HepG2 (cell line): Measurements from ENCODE around the gene ETFRF1. TPM values are rescaled to one million over a fixed set of nuclear protein-coding genes. Genes with fewer than 3 reads are reported as not detected.

Experiments used
- AKAP8 ChIP-seq: sonication (generic); formaldehyde crosslinking; IDR thresholded peaks from 2 replicates; pipeline ENCODE4 v1.5.1; 2020; ENCODE audit warnings: mild to moderate bottlenecking, missing genetic modification reagents
- KLF13 ChIP-seq: sonication (generic); formaldehyde crosslinking; IDR thresholded peaks from 2 replicates; pipeline ENCODE4 v1.4.0; 2020; ENCODE audit warnings: mild to moderate bottlenecking, missing genetic modification reagents
- KMT2A ChIP-seq: sonication (generic); formaldehyde crosslinking; IDR thresholded peaks from 2 replicates; pipeline ENCODE4 v1.4.0; 2020; ENCODE audit warnings: missing genetic modification reagents
- KMT2B ChIP-seq: IDR thresholded peaks from 2 replicates; pipeline ENCODE4 v1.6.1; 2016; ENCODE audit warnings: missing genetic modification reagents, missing compliant biosample characterization
- MTA3 ChIP-seq: sonication (generic); formaldehyde crosslinking; IDR thresholded peaks from 2 replicates; pipeline ENCODE4 v1.4.0; 2020; ENCODE audit warnings: missing genetic modification reagents
- NCOR1 ChIP-seq: fragments of 200-600 bp; sonication (generic); IDR thresholded peaks from 2 replicates; pipeline ENCODE4 v1.7.0; 2017; ENCODE audit warnings: antibody characterized with exemption, low read length, borderline replicate concordance
- NR2F6 ChIP-seq, 2 experiments: IDR thresholded peaks; 2 replicates each; pipeline ENCODE4 v1.6.1; 2016; ENCODE audit warnings: antibody characterized with exemption in 1 of 2, mild to moderate bottlenecking in 1 of 2
- ONECUT2 ChIP-seq: sonication (generic); formaldehyde crosslinking; IDR thresholded peaks from 2 replicates; pipeline ENCODE4 v1.4.0; 2020; ENCODE audit warnings: missing genetic modification reagents
- PCBP1 ChIP-seq: fragments of 200-400 bp; formaldehyde crosslinking; IDR thresholded peaks from 2 replicates; pipeline ENCODE4 v1.6.1; 2017; ENCODE audit warnings: mild to moderate bottlenecking, low read depth, low read length, borderline replicate concordance
- RAD21 ChIP-seq: fragments of 450-650 bp; formaldehyde crosslinking; IDR thresholded peaks from 2 replicates; pipeline ENCODE4 v1.5.0; 2020; ENCODE audit warnings: mild to moderate bottlenecking
- RBFOX2 ChIP-seq: fragments of 200-400 bp; formaldehyde crosslinking; IDR thresholded peaks from 2 replicates; pipeline ENCODE4 v1.6.1; 2017; ENCODE audit warnings: low read depth, mild to moderate bottlenecking, low read length
- SAP130 ChIP-seq: IDR thresholded peaks from 2 replicates; pipeline ENCODE4 v1.6.1; 2016; ENCODE audit warnings: low read depth
- SKI ChIP-seq: fragments of 450-650 bp; IDR thresholded peaks from one replicate; pipeline ENCODE4 v1.6.1; 2018; ENCODE audit warnings: mild to moderate bottlenecking; ENCODE audit not compliant: partially characterized antibody
- SRSF4 ChIP-seq: fragments of 200-400 bp; formaldehyde crosslinking; IDR thresholded peaks from one replicate; pipeline ENCODE4 v1.6.1; 2018; ENCODE audit warnings: mild to moderate bottlenecking, low read depth, low read length, moderate library complexity; ENCODE audit not compliant: poor library complexity, severe bottlenecking
- TAF1 ChIP-seq: sonication (generic); formaldehyde crosslinking; IDR thresholded peaks from 2 replicates; pipeline ENCODE4 v1.4.0; 2020; ENCODE audit warnings: missing genetic modification reagents
- TBL1XR1 ChIP-seq: fragments of 150-350 bp; IDR thresholded peaks from 2 replicates; pipeline ENCODE4 v1.6.1; 2014; ENCODE audit warnings: borderline replicate concordance, low read length; ENCODE audit not compliant: partially characterized antibody
- ZFP82 ChIP-seq: sonication (generic); formaldehyde crosslinking; IDR thresholded peaks from 2 replicates; pipeline ENCODE4 v1.5.1; 2020; ENCODE audit warnings: mild to moderate bottlenecking, missing genetic modification reagents, borderline replicate concordance
- ZKSCAN8 ChIP-seq: IDR thresholded peaks from 2 replicates; pipeline ENCODE4 v1.6.1; 2016; ENCODE audit warnings: borderline replicate concordance, missing genetic modification reagents, missing compliant biosample characterization
- ZNF567 ChIP-seq: sonication (generic); formaldehyde crosslinking; IDR thresholded peaks from 2 replicates; pipeline ENCODE4 v1.8.1; 2023; ENCODE audit warnings: mild to moderate bottlenecking, missing genetic modification reagents, borderline replicate concordance
- ZNF619 ChIP-seq: sonication (generic); formaldehyde crosslinking; IDR thresholded peaks from 2 replicates; pipeline ENCODE4 v1.4.0; 2020; ENCODE audit warnings: mild to moderate bottlenecking, missing genetic modification reagents
- ZSCAN22 ChIP-seq: sonication (generic); formaldehyde crosslinking; IDR thresholded peaks from 2 replicates; pipeline ENCODE4 v1.4.0; 2020; ENCODE audit warnings: mild to moderate bottlenecking, missing genetic modification reagents
- polyA plus RNA-seq, 8 experiments: library from polyadenylated mRNA; depleted of rRNA in 3 of 8; stranded (reverse) in 7 of 8; unstranded in 1 of 8; fragments of >200 nt; fragmentation: Illumina TruSeq in 4 of 8; extraction: Trizol in 4 of 8; gene quantifications; 2 replicates each; pipeline versions ENCODE4 v1.2.1 to v1.2.3, GENCODE V29; 2011 to 2016; ENCODE audit warnings: low read depth in 4 of 8, missing spikeins in 1 of 8, mixed read lengths in 1 of 8; ENCODE audit not compliant: insufficient read depth in 1 of 8
- total RNA-seq, 5 experiments: library from RNA; depleted of rRNA; stranded (reverse); fragments of >200 nt; fragmentation: Illumina TruSeq; extraction: Trizol; gene quantifications; 2 replicates each; pipeline ENCODE4 v1.2.3, GENCODE V29; 2016; ENCODE audit warnings: low read depth in 1 of 5
- TF ChIP-seq, protein P1 (sequence below): sonication (generic); formaldehyde crosslinking; IDR thresholded peaks from 2 replicates; pipeline ENCODE4 v1.4.0; 2020; ENCODE audit warnings: missing genetic modification reagents
- TF ChIP-seq, protein P2 (sequence below): sonication (generic); IDR thresholded peaks from 2 replicates; pipeline ENCODE4 v1.6.1; 2016; ENCODE audit warnings: low read depth, borderline replicate concordance
- TF ChIP-seq, protein P3 (sequence below): IDR thresholded peaks from 2 replicates; pipeline ENCODE4 v1.6.1; 2016; ENCODE audit warnings: low read depth, control low read depth
- TF ChIP-seq, protein P4 (sequence below): sonication (generic); formaldehyde crosslinking; IDR thresholded peaks from 2 replicates; pipeline ENCODE4 v1.9.0; 2021; ENCODE audit warnings: missing genetic modification reagents, mild to moderate bottlenecking, borderline replicate concordance

The ETFRF1 gene
- total and polyA plus RNA-seq, 2 of the 13 experiments (the other 11 are each of a cell fraction or from before 2014, with no cell fraction given): 6.8 to 7.0 TPM

GRCh38 chr12:25250744-25251730 is 56.0 kb downstream of the ETFRF1 start, which contains the start of gene KRAS (continued):
- TF ChIP-seq, protein P1, sequence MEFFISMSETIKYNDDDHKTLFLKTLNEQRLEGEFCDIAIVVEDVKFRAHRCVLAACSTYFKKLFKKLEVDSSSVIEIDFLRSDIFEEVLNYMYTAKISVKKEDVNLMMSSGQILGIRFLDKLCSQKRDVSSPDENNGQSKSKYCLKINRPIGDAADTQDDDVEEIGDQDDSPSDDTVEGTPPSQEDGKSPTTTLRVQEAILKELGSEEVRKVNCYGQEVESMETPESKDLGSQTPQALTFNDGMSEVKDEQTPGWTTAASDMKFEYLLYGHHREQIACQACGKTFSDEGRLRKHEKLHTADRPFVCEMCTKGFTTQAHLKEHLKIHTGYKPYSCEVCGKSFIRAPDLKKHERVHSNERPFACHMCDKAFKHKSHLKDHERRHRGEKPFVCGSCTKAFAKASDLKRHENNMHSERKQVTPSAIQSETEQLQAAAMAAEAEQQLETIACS (CRISPR knock-in tag): no peak
- TF ChIP-seq, protein P2, sequence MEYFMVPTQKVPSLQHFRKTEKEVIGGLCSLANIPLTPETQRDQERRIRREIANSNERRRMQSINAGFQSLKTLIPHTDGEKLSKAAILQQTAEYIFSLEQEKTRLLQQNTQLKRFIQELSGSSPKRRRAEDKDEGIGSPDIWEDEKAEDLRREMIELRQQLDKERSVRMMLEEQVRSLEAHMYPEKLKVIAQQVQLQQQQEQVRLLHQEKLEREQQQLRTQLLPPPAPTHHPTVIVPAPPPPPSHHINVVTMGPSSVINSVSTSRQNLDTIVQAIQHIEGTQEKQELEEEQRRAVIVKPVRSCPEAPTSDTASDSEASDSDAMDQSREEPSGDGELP: no peak
- no peak for TF ChIP-seq ZNF567 (CRISPR knock-in tag)
- TF ChIP-seq ZNF619 (CRISPR knock-in tag): 0 out of 2 replicates have a peak, but pooled peaks have one; percentile 41
- TF ChIP-seq ZFP82 (CRISPR knock-in tag): peak; percentile 49; the same call in 1 of the 2 replicates
- TF ChIP-seq, protein P3, sequence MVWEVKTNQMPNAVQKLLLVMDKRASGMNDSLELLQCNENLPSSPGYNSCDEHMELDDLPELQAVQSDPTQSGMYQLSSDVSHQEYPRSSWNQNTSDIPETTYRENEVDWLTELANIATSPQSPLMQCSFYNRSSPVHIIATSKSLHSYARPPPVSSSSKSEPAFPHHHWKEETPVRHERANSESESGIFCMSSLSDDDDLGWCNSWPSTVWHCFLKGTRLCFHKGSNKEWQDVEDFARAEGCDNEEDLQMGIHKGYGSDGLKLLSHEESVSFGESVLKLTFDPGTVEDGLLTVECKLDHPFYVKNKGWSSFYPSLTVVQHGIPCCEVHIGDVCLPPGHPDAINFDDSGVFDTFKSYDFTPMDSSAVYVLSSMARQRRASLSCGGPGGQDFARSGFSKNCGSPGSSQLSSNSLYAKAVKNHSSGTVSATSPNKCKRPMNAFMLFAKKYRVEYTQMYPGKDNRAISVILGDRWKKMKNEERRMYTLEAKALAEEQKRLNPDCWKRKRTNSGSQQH: peak; percentile 57
- no peak for TF ChIP-seq SRSF4
- no peak for TF ChIP-seq PCBP1
- peak; percentile 84 for TF ChIP-seq RBFOX2
- no peak for TF ChIP-seq ZSCAN22 (CRISPR knock-in tag)
- 0 out of 2 replicates have a peak, but pooled peaks have one; percentile 18 for TF ChIP-seq NCOR1
- peak; percentile 91 for TF ChIP-seq SKI
- no peak for TF ChIP-seq ONECUT2 (CRISPR knock-in tag)
- TF ChIP-seq SAP130 (CRISPR knock-in tag): peak; percentile 77
- TF ChIP-seq KLF13 (CRISPR knock-in tag): no peak
- peak; percentile 32; the same call in 1 of the 2 replicates for TF ChIP-seq AKAP8 (CRISPR knock-in tag)
- TF ChIP-seq, protein P4, sequence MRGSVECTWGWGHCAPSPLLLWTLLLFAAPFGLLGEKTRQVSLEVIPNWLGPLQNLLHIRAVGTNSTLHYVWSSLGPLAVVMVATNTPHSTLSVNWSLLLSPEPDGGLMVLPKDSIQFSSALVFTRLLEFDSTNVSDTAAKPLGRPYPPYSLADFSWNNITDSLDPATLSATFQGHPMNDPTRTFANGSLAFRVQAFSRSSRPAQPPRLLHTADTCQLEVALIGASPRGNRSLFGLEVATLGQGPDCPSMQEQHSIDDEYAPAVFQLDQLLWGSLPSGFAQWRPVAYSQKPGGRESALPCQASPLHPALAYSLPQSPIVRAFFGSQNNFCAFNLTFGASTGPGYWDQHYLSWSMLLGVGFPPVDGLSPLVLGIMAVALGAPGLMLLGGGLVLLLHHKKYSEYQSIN (CRISPR knock-in tag): no peak
- peak; percentile 87 for TF ChIP-seq KMT2A (CRISPR knock-in tag)
- TF ChIP-seq RAD21 (CRISPR knock-in tag): 0 out of 2 replicates have a peak, but pooled peaks have one; percentile 9
- peak; percentile 93 for TF ChIP-seq KMT2B (CRISPR knock-in tag)
- no peak for TF ChIP-seq MTA3 (CRISPR knock-in tag)
- peak; percentile 25 for TF ChIP-seq TBL1XR1
- TF ChIP-seq TAF1 (CRISPR knock-in tag): peak; percentile 40; the same call in 1 of the 2 replicates
- TF ChIP-seq ZKSCAN8: 0 out of 2 replicates have a peak, but pooled peaks have one; percentile 32
- TF ChIP-seq NR2F6 (IDR thresholded peaks at IDR 0.05): no peak
- TF ChIP-seq NR2F6 (CRISPR knock-in tag; IDR thresholded peaks at IDR 0.05): 0 out of 2 replicates have a peak, but pooled peaks have one; percentile 20
